NCI-H2227 treated with DMSO at 0.1 percent for 48 hours (cell line): ENCODE data around the gene ZNF451.
"Not testable (repeated sequence)": the region's sequence is repeated elsewhere in the genome, so short reads cannot be mapped to it uniquely, and the experiment has no call there.

Source experiments
- DNase-seq: peaks from one replicate; lab custom pipeline; 2025; lab: John Stamatoyannopoulos, UW

The ZNF451 gene, protein sequence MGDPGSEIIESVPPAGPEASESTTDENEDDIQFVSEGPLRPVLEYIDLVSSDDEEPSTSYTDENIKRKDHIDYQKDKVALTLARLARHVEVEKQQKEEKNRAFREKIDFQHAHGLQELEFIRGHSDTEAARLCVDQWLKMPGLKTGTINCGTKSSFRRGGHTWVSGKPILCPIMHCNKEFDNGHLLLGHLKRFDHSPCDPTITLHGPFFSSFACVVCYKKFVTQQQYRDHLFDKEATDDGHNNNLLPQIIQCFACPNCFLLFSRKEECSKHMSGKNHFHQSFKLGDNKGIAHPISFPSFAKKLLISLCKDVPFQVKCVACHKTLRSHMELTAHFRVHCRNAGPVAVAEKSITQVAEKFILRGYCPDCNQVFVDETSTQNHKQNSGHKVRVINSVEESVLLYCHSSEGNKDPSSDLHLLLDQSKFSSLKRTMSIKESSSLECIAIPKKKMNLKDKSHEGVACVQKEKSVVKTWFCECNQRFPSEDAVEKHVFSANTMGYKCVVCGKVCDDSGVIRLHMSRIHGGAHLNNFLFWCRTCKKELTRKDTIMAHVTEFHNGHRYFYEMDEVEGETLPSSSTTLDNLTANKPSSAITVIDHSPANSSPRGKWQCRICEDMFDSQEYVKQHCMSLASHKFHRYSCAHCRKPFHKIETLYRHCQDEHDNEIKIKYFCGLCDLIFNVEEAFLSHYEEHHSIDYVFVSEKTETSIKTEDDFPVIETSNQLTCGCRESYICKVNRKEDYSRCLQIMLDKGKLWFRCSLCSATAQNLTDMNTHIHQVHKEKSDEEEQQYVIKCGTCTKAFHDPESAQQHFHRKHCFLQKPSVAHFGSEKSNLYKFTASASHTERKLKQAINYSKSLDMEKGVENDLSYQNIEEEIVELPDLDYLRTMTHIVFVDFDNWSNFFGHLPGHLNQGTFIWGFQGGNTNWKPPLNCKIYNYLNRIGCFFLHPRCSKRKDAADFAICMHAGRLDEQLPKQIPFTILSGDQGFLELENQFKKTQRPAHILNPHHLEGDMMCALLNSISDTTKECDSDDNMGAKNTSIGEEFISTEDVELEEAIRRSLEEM

DNA sequence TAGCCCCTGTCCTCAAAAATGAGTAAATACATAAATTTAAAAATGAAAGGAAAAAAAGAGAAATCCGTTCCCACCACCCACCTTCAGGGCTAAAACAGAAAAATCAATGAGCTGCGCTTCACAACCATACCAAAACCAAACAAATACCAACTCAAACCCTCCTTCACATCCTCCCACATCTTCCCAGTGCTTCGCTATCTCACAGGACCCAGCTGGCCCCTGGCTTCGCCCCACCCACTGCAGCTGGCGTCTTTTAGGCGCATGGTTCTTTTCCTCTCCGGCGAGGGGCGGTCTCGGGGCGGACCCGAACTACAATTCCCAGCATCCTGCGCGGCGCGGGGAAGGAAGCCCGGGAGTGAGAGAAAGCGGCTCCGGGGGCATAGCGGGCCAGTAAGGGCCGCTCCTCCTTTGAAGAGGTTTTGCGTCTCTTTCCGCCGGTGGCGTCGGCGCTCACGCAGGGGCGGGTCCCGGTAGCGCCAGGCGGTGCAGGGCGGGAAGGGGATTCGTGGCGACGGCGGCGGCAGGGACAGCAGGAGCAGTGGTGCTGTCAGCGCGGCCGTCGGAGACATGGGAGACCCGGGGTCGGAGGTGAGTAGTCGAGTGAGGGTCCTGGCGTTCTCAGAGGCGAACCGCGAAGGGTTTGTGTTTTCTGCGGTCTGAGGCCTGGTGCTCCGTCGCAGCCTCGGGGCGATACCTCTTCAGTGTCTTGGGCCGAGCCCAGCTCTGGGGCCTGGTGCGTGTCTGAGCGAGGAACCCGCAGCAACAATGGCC, at the start of gene ZNF451:
Gene ZNF451 (plus strand): TSS at position 502 of the 771 bp plus-strand sequence. CDS start 66 bp downstream, at position 568.
- DNase-seq = peak; percentile 86

DNA sequence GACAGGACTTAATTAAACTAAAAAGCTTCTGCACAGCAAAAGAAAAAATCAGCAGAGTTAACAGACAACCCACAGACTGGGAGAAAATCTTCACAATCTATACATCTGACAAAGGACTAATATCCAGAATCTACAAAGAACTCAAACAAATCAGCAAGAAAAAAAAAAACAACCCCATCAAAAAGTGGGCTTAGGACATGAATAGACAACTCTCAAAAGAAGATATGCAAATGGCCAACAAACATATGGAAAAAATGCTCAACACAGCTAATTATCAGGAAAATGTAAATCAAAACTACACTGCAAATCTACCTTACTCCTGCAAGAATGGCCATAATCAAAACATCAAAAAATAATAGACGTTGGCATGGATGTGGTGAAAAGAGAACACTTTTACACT, 45.9 kb upstream of the ZNF451 start:
- not testable (repeated sequence) for DNase-seq

DNA sequence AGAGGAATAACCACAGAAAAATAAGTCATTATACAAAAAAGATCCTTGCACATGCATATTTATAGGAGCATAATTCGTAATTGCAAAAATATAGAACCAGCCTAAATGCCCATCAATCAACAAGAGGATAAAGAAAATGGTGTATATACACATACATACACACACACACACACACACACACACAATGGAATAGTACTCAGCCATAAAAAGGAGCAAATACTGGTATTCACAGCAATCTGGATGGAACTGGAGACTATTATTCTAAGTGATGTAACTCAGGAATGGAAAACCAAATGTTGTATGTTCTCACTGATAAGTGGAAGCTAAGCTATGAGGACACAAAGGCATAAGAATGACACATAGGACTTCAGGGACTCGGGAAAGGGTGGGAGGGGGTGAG, 45.4 kb upstream of the ZNF451 start:
- DNase-seq = no peak

DNA sequence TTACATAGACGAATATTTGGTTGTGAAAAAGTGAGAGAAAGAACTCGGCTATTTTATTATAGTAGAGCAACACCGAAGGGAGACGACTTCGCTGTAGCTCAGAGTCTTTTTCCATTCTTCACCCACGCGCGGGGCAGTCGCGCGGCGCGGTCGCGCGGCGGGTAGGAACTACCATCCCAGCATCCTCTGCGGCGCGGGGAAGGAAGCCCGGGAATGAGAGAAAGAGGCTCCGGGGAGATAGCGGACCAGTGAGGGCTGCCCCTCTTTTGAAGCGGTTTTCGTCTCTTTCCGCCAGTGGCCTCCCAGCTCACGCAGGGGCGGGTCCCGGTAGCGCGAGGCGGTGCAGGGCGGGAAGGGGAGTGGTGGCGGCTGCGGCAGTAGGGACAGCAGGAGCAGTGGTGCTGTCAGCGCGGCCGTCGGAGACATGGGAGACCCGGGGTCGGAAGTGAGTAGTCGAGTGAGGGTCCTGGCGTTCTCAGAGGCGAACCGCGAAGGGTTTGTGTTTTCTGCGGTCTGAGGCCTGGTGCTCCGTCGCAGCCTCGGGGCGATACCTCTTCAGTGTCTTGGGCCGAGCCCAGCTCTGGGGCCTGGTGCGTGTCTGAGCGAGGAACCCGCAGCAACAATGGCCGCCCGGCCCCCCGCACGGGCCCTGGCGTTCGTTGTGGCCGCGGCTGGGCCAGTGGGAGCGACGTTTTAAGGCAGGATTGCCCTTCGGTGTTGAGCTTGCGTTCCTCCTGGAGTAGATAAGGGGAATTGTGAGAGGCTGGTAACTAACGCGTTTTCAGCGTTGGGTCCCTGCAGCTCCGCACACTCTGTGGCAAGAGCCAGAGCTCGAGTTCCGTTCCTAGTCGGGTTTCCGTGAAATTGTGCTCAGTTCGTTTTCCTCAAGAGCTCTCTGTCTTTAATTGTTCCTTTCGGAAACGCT, 43.4 kb upstream of the ZNF451 start, which contains the start of gene KIAA1586:
Gene KIAA1586 (plus strand): TSS at position 362 of the 925 bp plus-strand sequence. CDS start 63 bp downstream, at position 425.
- DNase-seq = peak; percentile 80

DNA sequence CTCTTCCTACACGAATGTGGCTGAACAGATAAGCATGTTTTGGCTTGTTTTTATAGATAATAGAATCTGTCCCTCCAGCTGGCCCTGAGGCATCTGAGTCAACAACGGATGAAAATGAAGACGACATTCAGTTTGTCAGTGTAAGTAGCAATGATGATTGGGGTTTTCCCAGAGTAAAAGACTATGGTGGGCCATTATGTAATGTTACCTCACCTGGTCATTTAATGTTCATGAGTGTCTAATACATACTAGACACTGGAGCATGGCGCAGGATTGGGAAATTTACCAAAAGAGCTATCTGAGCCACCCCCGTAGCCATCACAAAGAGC, 42.8 kb upstream of the ZNF451 start:
- DNase-seq = not testable (repeated sequence)

DNA sequence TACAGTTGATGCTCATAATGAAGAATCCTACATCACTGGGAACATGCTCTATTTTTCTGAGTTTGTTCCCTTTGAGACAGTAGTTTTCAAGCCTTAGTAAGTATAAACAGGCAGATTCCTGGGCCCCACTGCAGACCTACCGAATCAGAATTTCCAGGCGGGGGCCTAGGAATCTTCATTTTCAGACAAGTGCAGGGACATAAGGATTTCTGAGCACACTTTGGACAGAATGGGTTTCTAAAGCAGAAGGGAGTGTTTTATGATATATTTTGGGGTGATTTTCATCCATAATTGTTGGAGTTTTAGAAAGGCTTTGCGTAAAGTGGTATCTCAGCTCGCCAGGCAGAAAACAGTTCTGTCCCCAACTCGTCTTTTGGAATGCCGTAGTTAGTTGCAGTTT, 42.1 kb upstream of the ZNF451 start:
- not testable (repeated sequence) for DNase-seq

DNA sequence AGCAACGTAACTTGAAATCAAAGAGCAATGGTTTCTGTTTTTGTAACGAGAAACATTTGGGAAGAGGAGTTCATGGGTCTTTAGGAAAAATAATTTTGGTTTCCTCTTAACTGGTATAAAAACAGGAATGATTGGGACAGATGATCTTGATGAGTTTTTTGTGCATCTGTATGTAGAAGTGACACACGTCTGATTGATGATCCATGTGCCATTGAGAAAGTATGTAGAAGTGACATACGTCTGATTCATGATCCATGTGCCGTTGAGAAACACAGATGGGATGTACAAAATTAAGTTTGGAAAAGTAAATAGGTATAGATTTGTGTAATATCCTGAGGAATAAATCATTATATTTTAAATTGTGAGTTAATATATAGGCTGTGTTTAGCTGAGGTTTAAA, 41.4 kb upstream of the ZNF451 start:
- DNase-seq = no peak

DNA sequence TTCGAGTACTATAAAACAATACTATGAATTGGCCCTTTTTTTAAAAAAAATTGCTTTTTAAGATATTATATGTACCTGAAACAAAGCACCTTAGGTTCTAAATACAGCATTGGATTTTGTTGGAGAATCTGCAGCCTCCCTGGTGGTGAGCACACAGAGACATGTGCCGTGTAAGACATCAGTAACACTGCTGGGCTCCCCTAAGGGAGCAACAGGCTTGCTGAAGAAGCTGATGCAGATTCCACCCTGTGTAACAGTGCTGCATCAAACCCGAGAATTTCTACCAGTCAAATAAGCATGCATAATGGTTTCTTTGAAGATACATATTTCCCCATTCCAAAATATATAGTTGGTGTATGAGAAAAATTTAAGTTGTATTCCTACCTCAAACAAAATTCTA, 26.1 kb upstream of the ZNF451 start:
- no peak for DNase-seq

DNA sequence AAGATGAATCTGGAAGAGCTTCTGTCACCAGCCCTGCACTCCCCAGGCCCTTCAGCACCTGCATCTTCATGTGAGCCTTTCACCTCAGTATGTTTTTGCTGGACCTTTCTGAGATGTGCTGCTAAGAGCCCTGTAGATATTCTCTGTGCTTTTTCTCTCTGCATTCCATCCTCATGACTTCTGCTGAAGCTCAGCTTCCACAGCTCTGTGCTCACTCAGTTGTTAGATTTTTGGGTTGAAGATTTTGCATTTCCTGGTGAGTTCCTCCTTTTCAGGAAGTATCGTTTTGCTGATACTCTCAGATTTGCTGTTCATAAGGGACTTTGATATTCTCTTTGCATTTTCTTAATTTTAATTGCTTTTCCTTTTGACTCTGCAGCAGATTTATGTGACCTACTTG, 25.2 kb upstream of the ZNF451 start:
- no peak for DNase-seq

DNA sequence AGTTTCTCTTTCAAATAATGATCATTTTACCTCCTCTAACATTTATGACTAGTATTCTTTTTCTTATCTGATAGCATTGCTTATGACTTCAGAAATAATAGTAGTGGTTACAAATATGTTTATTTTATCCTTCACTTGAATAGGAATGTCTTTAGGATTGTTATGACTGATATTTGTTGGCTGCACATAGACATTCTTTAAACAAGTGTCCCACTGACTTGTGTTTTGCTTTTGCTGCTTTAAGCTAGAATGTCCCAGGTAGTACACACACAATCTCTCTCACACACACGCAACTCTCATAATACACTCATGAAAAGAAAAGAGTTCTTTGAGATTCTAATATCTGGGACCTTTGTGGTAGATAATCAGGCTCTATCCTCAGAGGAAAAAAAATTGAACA, 21.9 kb upstream of the ZNF451 start:
- no peak for DNase-seq

DNA sequence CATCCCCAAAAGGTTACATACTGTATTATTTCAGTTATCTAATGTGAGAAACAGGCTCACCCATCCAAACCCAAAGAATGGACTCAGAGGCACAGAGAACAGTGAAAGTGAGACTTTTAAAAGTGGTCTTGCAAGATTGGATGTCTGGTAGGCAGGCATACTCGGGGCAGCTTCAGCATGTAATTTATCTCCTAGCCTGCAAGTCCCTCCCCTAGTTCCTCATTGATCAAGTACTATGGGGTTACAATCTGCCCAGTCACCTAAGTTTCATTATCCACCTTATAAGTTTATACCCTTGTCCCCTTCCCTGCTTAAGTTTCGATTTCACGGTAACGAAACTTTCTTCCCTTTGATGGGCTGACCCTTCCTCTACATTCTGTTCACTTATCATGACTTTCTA, 20.8 kb upstream of the ZNF451 start:
- no peak for DNase-seq

DNA sequence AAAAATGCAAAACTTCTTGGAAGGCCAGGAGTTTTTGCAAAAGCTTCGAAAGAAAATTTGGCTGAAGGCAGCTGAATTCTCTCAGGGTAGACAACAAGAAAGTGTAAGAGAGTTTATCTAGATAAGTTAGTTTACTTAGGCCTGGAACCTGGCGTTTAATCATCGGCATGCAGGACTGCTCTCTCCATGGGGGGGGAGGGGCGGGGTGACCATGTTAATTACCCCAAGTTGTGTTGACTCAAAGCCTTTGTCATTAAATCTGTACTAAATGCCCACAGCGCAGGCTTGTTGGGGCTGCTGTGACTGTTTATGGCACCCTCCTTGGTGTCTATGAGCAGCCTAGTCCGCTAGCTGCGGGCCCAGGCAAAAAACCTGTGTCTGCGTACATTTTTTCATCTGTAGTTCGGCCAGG, 20.1 kb upstream of the ZNF451 start:
- no peak for DNase-seq

DNA sequence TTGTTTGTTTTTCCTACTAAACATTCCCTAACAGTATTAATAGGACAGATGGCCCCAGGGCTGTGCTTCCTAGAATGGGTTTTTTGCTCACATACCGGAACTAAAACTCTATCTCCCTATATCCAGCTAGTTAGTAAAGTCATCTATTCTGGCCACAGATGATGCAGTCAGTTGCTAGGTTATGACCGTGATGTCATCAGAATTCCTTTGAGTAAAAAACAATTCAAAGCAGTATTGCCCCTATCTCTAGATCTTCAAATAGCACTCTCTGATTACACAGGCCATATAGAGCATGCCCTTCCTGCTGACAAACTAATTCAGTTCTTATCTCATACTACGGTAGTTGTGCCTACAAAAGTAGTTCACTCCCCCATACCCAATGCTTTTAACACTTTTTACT, 17.9 kb upstream of the ZNF451 start:
- no peak for DNase-seq

DNA sequence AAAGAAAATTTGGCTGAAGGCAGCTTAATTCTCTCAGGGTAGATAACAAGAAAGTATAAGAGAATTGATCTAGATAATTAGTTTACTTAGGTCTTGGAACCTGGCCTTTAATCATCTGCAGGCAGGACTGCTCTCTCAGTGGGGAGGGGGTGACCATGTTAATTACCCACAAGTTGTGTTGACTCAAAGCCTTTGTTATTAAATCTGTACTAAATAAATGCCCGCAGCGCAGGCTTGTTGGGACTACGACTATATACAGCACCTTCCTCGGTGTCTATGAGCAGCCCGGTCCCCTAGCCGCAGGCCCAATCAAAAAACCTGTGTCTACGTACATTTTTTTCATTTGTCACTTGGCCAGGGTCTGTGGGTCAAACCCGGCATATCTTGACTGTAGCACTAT, 15.6 kb upstream of the ZNF451 start:
- no peak for DNase-seq

DNA sequence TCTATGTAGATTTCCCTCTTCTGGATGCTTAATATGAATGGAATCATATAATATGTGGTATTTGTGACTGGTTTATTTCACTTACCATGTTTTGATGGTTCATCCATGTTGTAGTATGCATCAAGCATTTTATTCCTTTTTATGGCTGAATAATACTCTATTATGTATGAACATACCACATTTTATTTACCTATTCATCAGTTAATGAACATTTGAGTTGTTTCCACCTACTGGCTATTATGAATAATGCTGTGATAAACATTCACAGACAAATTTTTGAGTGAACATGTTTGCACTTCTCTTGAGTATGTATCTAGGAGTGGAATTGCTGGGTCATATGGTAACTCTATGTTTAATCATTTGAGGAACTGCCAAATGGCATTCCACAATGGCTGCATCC, 14.9 kb upstream of the ZNF451 start:
- DNase-seq = no peak

DNA sequence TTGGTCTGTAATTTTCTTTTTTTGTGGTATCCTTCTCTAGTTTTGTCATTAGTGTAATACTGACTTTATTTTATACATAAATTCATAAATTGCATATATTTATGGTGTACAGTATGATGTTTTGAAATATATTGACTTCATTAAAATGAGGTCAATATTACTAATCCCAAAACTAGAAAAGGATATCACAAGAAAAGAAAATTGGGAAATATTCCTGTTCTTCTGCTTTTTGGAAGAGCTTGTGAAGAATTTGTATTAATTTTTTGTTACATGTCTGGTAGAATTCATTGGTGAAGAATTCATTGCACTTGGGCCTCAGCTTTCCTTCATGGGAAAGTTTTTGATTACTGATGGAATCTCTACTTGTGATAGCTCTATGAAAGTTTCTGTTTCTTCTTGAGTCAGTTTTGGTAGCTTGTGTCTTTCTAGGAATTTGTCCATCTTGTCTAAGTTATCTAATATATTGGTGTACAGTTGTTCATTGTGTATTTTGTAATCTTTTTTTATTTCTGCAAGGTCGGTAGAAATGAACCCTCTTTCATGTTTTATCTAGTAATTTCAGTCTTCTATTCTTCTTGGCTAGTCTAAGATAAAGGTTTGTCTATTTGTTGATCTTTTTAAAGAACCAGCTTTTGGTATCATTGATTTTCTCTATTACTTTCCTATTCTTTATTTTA, 11.3 kb upstream of the ZNF451 start:
- DNase-seq = no peak

DNA sequence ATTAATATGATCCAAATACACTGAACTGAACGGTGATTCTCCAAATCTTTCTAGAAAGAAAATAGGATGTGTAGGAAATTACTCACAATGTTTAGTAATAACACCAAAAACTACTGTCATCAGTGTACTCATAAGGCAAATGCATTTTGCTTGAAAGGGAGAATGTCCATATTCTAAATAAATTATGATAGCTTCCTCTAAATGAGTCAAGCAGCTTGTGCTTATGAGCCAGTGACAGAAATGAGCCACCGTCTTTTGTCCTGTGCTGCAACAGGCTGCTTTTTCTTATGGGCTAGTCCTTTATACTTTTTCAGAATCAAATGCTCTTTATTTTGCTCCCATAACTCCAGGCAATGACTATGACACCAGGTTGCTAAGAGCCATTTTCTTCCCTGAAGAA, 4.5 kb upstream of the ZNF451 start:
- DNase-seq = no peak

DNA sequence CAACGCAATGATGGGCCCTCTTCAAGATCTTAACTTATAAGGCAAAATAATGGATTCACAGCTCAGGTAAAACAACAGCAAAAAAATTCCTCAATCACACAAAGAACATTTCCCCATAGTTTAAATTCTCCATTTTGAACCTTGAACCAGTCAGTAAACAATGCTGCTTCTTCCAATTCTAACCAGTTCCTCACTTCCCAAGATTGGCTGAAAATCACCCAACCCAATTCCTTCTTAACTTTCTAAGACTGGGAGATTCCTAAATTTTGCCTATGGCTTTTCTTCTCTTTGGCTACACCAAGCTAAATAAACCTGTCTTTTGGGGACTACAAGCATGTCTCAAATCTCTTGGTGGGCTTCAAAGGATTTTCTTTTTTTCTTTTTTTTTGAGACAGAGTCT, 3.1 kb upstream of the ZNF451 start:
- no peak for DNase-seq

DNA sequence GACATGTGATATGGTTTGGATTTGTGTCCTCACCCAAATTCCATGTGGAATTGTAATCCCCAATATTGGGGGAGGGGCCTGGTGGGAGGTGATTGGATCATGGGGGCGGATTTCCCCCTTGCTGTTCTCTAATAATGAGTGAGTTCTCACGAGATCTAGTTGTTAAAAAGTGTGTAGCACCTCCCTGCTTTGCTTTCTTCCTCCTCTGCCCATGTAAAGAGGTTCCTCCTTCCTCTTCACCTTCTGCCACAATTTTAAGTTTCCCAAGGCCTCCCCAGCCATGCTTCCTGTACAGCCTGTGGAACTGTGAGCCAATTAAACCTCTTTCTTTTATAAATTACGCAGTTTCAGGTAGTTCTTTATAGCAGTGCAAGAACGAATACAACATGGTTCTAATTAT, 2.1 kb upstream of the ZNF451 start:
- no peak for DNase-seq

DNA sequence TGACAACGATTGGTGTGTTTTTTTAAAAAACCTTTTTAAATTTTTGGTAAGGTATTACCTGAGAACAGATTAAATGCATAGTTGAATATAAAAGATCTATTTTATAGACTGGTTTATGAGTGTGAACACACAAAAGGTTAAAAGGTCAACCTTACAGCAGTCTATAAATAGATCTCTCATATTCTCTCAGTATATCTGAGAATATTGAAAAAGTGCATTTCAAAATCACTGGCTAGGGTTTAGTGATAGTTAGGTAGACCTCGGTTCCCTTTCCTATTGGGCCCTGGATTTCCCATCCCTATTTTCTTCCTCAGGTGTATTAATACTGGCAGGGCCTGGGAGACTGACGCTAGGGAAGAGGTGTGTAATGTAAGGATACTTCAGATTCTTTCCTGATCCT, 723 bp upstream of the ZNF451 start:
- no peak for DNase-seq
